Activated naive CD8-positive, alpha-beta T cell treated with anti-CD3 and anti-CD28 coated beads, Interleukin-2, amount 50 U/mL, for 16 hours (primary cell): ENCODE results near the gene FLRT2.

ENCODE experiments used
- DNase-seq: peaks from one replicate; pipeline ENCODE4 v3.0.0-alpha.2; 2020; ENCODE audit warnings: low read depth, low spot score

The FLRT2 gene

DNA sequence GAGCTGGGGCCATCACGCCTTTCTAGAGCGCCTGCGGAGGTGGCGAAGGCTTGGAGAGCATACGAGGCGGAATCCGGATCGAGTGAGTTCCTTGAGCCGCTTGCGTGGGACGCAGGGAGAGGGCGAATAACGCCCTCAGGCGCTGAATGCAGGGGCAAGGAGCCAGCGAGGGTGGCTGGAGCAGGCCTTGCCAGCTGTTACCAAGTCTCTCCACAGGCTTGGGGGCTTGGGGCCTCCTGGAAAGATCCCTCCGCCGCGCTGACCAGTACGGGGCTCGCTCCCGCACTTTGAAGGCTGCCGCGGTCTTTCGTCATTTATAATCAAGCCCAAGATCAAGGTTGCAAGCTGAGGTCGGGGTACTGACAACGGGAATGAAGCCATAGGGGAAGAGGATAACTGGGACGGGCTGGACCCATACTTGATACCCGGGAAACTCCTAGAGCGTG is 1.2 kb downstream of the FLRT2 start:
- no peak for DNase-seq

DNA sequence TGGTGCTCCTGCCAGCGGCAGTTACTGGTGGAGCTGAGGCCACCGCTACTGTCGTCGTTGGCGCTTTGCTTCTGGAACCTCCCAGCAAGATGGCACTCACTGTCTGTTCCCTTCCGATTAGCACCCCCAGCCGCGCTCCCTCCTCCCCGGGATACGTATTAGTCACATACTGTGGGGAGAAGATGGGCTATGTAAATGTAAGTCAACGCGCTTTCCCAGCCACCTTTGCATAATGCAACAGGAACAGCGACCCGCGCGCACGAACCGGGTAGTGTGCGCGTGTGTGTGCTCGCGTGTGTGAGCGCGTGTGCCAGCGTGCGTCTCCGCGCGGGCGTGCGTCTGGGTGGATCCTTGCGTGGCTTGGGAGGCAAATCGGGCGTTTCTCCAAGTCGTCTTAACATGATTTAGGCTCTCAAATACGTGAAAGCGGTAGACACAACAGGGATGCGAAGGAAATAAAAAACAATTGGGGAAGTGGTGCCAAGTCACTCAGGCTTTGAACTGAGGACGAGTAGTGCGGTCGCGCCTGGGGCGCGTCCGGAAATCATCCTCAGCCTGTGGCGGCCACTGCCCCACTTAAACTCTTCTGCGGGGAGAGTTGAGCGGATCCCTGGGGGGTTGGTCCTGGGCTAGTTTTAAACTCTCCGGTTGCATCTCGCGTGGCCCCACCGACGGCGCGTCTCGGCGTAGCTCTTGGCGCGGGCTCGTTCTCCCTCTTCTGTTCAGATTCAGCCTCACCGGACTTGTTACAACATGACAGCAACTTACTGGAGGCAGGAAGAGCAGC is 1.8 kb downstream of the FLRT2 start:
- no peak for DNase-seq

DNA sequence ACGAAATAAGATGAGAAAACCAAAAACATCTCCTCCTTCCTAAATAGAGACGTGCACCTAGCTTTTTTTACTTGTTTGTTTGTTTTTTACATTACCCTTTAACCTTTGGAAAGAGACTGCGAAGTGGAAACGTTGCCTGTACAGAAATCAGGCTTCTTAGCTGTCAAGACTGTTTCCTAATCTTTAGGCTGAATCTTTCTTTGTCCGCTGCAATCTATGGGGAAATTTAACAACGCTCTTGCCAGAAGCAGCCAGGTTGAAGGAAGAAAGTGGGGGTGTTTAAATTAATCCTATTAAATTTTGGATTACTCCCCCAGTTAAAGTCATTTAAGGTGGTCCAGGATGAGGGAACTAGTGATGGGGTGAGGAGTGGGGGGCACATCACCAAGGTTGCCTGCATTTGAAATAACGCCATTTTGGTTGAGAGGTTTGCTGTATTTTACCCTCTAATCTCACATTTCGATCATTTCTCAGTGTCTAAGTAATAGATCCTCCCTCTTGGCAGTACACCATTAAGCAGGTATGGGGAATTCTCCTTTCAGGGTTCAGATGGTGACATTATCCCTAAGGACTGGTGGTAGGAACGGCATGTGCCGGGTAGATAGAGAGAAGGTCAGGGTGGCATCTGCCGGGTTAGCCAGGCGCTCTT is 2.6 kb downstream of the FLRT2 start:
- DNase-seq, result no peak

DNA sequence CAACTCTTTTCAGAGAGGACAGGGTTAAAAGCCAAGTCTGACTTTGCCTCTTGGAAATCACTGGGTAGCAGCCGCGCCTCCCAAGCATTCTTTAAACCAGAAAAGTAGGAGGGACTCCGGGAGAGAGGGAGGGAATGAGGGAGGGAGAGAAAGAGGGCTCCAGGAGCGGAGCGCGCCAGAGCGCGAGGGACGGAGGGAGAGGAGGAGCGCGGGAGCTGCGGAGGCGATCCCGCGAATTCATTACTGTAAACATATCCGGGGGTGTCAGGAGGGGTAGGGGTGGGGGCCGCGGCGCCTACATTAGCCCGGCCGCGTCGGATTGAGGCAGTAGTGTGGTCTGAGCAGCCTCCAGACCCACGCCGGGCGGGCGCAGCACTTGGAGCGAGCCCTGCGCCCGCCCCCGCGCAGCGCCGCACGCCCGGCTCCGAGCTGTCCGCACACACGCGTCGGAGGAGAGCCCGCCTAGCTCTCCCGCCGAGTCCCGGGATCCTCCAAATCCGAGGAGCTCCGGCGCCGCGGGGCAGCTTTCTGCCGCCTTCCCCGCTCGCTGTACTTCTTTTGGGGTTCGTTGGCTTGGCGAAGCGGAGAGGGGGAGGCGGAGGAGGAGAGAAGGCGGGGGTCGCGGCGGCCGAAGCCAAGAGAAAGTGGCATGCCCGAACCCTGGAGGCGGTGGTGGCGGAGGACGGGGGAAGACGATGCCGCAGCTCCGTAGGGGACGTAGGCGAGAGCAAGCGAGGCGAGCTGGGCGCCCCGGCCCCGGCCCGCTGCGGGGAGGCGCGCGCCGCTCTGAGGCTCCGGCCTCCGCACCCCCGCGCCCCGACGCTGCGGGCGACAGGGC is 3.3 kb downstream of the FLRT2 start:
- no peak for DNase-seq

DNA sequence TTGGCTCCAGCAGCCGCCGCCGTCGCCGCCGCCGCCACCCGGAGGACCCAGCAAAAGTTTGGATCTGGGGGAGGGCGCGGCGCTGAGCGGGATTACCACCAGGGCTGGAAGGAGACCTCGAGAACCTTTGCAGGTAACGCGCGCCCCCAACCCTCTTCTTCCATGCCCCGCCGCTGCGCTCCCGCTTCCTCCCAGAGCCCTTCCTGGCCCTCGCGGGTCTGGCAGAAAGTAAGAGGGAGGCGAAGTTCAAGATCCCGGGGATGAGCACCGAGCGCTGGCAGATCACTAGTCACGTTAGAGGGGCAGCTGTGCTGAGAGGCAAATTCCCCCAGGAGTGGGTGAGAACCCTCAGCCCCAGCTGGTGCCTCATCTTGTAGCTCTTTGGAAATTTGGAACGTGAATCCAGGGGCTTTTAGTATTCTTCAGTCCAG is 3.9 kb downstream of the FLRT2 start:
- DNase-seq, result no peak

DNA sequence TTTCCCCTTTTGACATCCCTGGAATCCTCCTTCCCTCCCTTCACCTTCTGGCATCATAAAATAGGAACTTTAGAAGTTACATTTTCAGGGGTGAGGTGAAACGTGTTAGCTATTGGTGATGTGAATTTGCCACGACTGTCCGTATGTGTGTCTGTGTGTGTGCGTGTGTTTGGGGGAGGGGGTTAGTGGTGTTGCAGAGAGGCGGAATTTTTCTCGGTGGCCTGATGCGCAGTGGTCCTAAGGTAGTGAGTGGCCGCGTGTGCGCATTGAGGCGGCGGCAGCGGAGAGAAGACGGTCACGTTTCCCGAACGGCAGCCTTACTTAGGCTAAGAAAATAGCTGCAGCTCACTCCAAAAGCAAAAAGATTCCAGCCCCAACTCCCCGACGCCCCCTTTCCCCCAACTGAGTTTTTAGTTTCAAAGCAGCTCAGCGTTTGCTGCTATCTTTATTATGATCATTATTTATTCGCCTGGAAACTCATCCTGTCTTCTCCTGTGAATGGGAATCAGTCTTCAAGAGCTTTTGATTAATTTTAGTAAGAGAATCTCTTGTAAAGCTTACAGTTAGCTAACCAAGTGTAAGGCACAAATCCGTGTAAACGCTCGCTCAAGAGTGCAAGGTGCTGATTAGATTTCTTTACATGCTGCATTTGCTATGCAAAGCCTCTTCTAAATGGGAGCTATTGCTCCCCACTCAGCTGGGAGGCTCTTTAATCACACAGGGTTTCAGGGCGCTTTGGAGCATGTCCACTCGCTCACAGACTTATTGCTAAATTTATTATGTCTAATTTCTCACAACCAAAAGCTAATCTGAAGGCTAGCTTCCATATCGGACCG is 4.7 kb downstream of the FLRT2 start:
- no peak for DNase-seq

DNA sequence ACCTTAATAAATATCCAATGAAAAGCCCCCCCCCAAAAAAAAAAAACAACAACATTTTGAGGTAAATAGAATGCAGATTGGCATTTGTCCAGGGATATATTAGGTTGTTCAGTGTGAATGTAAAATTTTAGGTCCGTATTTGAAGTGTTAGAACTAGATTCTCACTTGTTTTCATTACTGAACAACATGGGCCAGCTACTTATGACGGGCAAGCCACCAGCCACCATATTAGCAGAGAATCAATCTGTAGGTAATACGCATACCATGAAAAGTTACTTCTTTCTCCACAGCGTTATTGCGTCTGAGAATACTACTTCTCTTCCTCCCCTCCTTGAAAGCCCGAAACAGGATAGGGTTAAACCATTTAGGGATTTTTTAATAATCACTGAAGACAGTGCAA is 5.4 kb downstream of the FLRT2 start:
- no peak for DNase-seq

DNA sequence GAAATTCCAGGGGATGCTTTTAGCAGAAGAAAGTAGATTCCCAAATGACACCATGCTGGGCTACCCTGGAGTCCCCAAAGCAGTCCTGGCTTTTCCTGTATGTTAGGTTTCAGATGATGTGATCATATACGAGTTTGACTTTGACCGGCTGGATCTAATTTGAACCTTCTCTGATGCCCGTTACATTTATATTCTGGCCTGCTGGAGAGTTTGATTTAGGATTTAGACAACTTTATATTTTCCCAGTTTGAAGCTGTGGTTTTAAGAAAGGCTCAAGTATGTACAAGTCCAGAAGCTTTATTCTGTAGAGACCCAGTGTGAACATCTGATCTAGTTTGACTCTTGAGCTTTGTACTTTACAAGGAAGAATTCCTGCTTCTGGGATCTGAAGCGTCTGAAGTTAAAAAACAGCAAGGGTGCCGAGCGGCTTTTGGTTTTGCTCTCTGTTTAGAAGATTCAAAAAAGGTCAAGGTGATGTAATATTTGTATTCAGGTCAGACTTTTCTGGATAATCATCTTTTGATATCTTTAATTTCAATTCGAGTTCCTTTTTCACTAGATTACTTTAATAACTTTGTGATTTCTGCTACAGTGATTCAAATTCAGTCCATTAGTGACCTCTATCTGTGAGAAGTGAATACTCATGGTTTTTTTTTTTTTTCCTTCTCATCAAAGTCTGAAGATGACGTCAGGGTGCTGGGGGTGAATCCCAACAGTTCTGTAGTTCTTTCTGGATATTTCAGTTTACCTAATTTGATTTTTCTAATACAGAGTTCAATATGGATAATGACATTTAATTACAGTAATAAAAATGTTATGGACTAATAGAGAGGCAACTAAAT is 6.3 kb downstream of the FLRT2 start:
- DNase-seq, result no peak

DNA sequence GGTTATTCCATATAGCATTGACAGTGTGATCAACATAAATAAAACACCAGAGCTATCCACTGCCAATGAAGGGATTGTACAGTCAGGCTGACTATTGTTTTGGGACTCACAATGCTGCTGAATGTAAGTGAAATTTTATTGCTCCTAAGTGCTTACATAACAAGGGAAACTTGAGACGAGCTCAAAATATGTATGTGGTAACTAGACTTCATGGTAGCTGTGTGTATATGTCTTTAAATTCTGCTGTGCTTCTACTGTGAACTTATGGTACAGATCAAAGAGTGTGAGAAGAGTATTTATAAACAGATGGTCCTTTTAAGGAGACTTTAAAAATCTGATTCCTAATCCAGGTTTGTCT is 6.9 kb downstream of the FLRT2 start:
- no peak for DNase-seq

DNA sequence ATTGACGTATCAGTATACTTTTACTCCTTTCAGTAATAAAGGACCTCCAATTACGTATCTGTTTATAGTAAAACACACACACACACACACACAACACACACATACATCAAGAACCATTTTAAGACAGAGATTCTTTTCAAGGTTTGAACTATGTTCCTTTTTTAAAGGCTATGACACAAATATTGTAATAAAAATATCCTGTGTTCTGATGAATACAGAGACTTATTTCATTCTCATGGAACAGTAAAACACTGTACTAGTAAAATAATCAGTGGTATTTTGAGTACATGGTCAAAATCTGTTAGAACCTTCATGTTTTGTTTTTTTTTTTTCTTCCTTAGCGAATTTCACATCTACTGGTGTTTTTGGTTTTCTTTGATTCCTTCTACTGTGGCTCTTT is 7.6 kb downstream of the FLRT2 start:
- DNase-seq, result no peak

DNA sequence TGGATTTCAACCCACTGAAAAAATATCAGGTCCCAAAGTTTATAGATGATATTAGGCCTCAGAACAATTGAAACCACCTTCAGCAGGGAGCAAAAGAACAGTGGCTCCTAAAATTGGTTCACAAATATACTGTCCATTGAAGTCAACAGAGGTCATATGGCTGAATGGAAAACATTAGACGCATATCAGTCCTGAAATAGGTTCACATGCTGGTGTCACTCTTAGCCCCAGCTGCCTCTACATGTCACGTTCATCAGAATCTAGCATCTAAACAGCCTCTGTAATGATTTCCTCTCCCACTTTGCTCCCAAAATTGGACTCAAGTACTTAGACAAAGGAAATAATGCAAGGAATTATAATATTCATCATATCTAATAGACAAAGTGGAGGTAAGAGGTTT is 8.7 kb downstream of the FLRT2 start:
- no peak for DNase-seq

DNA sequence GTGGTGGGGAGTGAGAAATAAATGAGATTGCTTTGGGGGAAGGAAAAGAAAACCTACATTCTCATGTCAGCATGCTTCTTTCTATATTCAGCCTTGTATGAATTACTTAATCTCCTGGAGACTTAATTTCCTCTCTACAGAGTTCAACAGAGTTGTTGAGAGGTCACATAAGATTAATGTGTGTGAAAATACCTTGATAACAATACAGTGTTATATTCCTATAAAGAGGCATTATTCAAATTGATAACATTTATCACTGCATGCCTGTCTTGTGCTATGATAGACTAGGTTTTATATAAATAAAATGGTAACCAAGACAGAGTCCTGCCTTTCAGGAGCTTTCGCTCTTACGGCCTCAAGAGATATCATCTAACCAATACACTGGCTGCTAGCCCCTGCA is 9.6 kb downstream of the FLRT2 start:
- no peak for DNase-seq

DNA sequence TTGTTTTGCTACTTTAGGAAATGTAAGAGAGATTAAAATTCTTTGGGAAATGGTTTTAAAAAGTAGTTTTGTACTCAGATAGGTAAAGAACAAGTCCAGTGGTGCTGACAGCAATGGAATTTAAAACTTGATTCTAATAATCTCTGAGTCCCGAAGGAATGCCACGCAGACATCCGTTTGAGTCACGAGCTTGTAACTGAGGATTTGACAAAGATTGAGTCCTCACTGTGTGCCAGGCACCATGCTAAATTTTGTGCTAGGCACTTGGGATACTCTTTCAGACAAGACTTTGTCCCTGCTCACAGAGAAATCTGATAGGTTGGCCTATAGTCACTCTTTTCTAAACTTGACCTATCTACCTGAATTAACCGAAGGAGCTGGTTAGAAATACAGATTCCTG is 12.7 kb downstream of the FLRT2 start:
- no peak for DNase-seq

DNA sequence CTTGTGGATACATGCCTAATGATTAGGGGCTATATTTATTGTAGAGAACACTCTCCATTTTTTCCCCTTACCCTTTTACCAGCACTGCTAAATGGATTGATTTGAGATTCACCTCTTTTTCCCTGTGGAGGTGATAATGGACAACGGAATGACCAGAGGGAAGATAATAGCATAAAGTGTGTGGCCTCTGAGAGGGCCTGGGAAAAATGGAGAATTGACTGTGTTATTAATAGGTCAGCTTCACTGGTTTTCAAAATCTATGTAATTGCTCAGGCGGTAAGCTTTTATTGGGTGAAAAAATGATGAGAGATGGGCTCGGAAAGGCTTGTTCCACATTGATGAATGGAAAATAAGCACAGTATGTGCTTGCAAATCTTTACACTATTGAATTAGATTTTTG is 15.8 kb downstream of the FLRT2 start:
- no peak for DNase-seq

DNA sequence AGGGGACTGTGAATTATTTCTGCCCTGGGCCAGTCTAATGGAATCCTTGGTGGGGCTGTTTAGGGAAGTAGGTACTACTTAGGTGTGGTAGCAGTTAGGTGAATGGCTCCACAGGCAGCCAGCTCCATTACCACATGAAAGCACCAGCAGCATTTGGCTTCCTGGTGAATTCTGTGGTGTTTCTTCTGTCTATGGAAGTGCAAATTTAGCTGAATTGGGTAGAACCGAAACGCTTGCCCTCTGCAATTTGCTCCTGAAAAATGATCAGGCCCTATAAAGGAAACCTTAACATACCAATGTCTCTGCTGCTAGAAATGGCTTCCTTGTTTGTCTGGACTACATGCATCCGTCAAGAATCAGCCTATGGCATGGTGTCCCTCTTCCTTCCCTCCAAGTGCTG is 16.4 kb downstream of the FLRT2 start:
- DNase-seq, result no peak

DNA sequence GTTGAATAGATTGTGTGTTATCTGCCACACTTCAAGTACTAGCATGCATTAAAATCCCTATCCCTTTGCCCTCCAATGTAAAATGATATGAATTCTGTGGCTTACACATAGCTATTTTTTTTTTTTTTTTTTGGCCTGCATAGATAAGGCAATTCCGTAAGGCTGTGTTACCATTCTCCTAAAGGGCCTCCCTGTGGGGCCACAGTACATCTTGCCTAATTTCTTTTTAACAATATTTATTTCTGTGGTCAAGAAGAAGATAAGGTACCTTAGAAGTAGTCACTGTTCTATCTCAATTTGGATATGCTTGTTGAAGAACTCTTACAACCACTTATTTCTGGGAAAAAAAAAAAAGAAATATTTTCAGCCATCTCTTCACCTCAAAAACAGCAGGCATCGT is 19.8 kb downstream of the FLRT2 start:
- no peak for DNase-seq

DNA sequence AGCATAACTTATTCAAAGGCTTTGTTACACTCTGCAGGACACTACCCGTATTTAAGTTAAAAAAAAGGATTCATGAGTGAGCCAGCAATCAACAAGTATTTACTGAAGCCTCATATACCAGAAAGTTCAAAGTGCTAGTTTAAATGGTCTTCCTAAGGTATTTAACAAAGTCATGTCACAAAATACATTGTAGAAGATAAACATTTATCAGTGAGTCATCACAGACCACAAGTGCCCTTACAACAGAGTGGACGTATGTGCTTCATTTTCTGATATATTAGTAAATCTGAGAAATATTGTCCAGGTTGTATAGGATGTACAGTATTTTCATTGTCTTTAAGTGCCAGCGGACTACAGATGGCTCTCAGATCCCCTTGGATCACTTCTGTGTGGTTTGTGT is 24.2 kb downstream of the FLRT2 start:
- DNase-seq, result no peak

DNA sequence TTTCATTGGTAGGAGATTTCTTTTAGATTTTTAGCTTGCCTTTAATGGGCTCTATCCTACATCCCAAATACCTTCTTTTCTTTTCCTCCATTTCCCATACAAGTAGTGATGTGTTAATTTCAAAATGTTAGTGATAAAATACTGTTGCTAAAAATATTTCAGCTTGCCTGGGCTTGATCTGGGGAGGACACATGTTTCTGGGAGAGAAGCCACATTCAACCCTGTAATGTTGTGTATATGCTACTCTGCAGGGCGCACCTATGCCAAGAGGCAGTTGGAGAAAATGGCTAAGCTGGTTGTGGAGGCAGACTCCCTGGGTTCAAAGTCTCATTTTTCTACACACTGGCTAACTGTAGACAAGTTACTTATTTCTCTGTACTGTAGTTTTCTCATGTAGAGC is 26.3 kb downstream of the FLRT2 start:
- DNase-seq, result no peak

DNA sequence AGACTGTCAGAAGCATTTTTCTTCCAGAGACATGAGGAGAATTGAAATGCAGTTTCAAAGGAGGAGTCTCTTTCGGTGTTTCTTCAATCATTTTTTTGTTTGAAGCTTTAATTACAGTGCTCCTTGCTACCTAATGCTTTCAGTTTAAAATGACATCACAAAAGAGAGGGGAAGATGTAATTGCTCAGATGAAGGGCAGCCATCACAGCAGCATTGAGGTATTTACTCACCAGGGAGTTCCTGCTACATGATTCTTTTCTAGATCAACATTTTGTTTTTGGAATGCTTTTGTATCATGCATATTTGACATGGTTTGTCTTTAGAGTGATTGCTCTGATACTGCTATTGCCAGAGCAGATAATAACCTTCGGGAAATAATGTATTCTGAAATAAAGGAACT is 28.6 kb downstream of the FLRT2 start:
- DNase-seq, result no peak

DNA sequence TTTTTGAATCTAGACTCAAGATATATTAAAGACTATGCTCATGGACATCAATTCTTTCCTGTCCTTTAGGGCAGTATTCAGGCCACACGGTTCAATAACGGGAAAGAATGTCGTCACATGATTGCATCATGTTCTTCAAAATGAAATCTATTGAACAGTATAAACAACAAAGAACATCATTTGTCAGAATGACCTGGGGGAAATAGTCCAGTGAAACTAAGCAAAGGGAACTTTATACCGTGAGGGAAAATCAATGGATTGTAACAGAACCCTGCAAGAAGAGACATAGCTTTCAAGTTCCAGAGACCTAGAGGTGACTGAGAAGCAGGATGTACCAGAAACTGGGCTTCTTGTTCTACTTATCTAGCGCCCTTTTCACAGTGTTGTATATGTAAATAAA is 32.7 kb downstream of the FLRT2 start:
- DNase-seq, result no peak
